ENCODE results near the gene GSC2. TPM values are rescaled to one million over a fixed set of nuclear protein-coding genes. Genes with fewer than 3 reads are reported as not detected.

The GSC2 gene
- total and polyA plus RNA-seq, 12 donors, result not detected

GRCh38 chr22:19103880-19104821, 45.9 kb downstream of the GSC2 start:
- no peak overlapping the region for H3K4me3 ChIP-seq
- DNase-seq, result no peak
- intact Hi-C loops (cut with DNase I), result no loop called here
- WGBS, 2 donors, result 73 to 76% methylated on average over 5 of the region's 5 CpGs
- peaks cover 0 to 6% (median 0%) of the 10 kb centered on the region in 9 donors for H3K36me3 ChIP-seq
- peaks cover 9 to 51% (median 36%) of the 10 kb centered on the region in 9 donors for H3K4me1 ChIP-seq
- no peak overlapping the region for H3K27ac ChIP-seq
- no peaks in the 10 kb centered on the region for H3K9me3 ChIP-seq
- TF ChIP-seq CTCF (IDR thresholded peaks at IDR 0.05), result no peak
- no peaks in the 10 kb centered on the region for H3K27me3 ChIP-seq
- ATAC-seq, result peak in 2 of 8 donors; percentile 10 to 45

GRCh38 chr22:19098157-19098556, 51.9 kb downstream of the GSC2 start:
- intact Hi-C loops (cut with DNase I), result no loop called here
- no peak for DNase-seq
- ATAC-seq, result peak in 1 of 8 donors; percentile 37
- TF ChIP-seq CTCF (IDR thresholded peaks at IDR 0.05), result no peak
- no peak overlapping the region for H3K4me3 ChIP-seq
- H3K4me1 ChIP-seq, result peaks cover 0 to 21% (median 5%) of the 10 kb centered on the region in 9 donors
- WGBS, 2 donors, result 61 to 63% methylated on average over 4 of the region's 4 CpGs
- no peaks in the 10 kb centered on the region for H3K27me3 ChIP-seq
- peaks cover 0 to 31% (median 0%) of the 10 kb centered on the region in 9 donors for H3K36me3 ChIP-seq
- no peaks in the 10 kb centered on the region for H3K9me3 ChIP-seq
- peak overlapping the region in 1 of 10 donors; percentile 29 for H3K27ac ChIP-seq

- DNase-seq (no peak), ATAC-seq (peak in 1 of 8 donors; percentile 22)
- intact Hi-C loops (cut with DNase I), result no loop called here
- H3K27ac ChIP-seq, result peak overlapping the region in 1 of 10 donors; percentile 29
- no peak for TF ChIP-seq CTCF (IDR thresholded peaks at IDR 0.05)
- H3K36me3 ChIP-seq, result peaks cover 0 to 31% (median 0%) of the 10 kb centered on the region in 9 donors
- H3K27me3 ChIP-seq, result no peaks in the 10 kb centered on the region
- no peak overlapping the region for H3K4me3 ChIP-seq
- 75 to 77% methylated on average over 3 of the region's 3 CpGs for WGBS, 2 donors
- H3K9me3 ChIP-seq, result no peaks in the 10 kb centered on the region
- peaks cover 0 to 21% (median 5%) of the 10 kb centered on the region in 9 donors for H3K4me1 ChIP-seq
Observed at GRCh38 chr22:19097518-19097917, 52.6 kb downstream of the GSC2 start.

Other genes with a start within 250 kb of the GSC2 start
- gene DGCR6, start 244.0 kb downstream of the GSC2 start, total RNA-seq, result 10 to 100 TPM in 3 of 10 donors, 1 to 10 TPM in 7; 5.6 to 17.5 (median 8.0) TPM
- 10 to 100 TPM in 1 of 2 donors, 1 to 10 TPM in 1; 4.4 to 12.2 TPM for gene DGCR6, start 244.0 kb downstream of the GSC2 start, polyA plus RNA-seq
- gene PRODH, start 214.0 kb downstream of the GSC2 start, total RNA-seq, result 10 to 100 TPM in 2 of 10 donors, 1 to 10 TPM in 8; 1.2 to 23.7 (median 6.4) TPM
- gene PRODH, start 214.0 kb downstream of the GSC2 start, polyA plus RNA-seq, result 10 to 100 TPM in 1 of 2 donors, 1 to 10 TPM in 1; 4.1 to 14.4 TPM
- gene DGCR2, start 27.9 kb downstream of the GSC2 start, total RNA-seq, result 10 to 100 TPM; 27.0 to 58.0 (median 42.2) TPM
- gene DGCR2, start 27.9 kb downstream of the GSC2 start, polyA plus RNA-seq, result 10 to 100 TPM; 17.0 to 28.5 TPM
- gene TSSK2, start 19.0 kb downstream of the GSC2 start, total RNA-seq, result under 1 TPM in 1 of 10 donors, not detected in 9; 0.19 TPM
- under 1 TPM; 0.14 to 0.37 TPM for gene TSSK2, start 19.0 kb downstream of the GSC2 start, polyA plus RNA-seq
- 10 to 100 TPM in 3 of 10 donors, 1 to 10 TPM in 7; 7.5 to 11.5 (median 9.2) TPM for gene ESS2, start 5.6 kb downstream of the GSC2 start, total RNA-seq
- gene ESS2, start 5.6 kb downstream of the GSC2 start, polyA plus RNA-seq, result 10 to 100 TPM; 12.4 to 14.3 TPM
- gene SLC25A1, start 28.4 kb upstream of the GSC2 start, total RNA-seq, result 10 to 100 TPM; 14.8 to 29.1 (median 19.9) TPM
- 10 to 100 TPM; 23.1 to 31.9 TPM for gene SLC25A1, start 28.4 kb upstream of the GSC2 start, polyA plus RNA-seq
- 10 to 100 TPM in 8 of 10 donors, 1 to 10 TPM in 2; 7.1 to 21.9 (median 13.6) TPM for gene CLTCL1, start 141.4 kb upstream of the GSC2 start, total RNA-seq
- 1 to 10 TPM; 5.4 to 9.9 TPM for gene CLTCL1, start 141.4 kb upstream of the GSC2 start, polyA plus RNA-seq